HG02642 (cell line): ENCODE results near the gene KCNT2.

ENCODE experiments used
- ATAC-seq: cut with Tn5 transposase; IDR thresholded peaks from one replicate; pipeline ENCODE4 v1.9.1; 2021; ENCODE audit warnings: mild to moderate bottlenecking; ENCODE audit not compliant: unreplicated experiment, poor library complexity

The KCNT2 gene

DNA sequence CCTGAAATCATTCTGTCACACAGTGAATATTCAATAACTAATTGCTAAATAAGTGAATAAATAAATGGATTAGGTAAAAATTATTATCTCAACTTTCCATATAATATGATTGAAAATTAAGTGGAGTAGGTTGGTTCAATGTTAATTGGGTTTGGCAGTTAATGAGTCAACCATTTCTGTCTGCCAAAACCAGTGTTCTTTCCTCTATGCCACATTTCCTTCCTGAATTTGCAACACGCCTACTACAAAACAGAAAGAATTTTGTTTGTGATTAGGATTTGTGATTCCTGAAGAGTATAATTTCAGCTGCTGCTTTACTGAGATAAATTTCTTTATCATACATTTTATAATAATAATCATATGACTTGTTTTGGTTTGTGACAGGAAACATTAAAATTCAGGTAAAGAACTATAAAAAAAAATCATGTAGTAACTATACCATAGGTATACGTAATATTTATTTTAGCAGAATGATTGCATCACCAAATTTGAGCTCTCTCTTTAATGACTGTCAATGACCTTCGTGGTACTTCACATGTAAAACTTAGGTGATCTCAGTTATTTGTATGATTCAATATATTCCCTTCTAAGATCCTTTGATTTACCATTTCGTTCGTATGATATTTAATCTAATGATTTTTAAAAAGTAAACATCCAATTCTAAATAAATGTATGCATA lies 241.3 kb downstream of the KCNT2 start:
- no peak for ATAC-seq

GRCh38 chr1:196361112-196361714 lies 247.0 kb downstream of the KCNT2 start:
- no peak for ATAC-seq

DNA sequence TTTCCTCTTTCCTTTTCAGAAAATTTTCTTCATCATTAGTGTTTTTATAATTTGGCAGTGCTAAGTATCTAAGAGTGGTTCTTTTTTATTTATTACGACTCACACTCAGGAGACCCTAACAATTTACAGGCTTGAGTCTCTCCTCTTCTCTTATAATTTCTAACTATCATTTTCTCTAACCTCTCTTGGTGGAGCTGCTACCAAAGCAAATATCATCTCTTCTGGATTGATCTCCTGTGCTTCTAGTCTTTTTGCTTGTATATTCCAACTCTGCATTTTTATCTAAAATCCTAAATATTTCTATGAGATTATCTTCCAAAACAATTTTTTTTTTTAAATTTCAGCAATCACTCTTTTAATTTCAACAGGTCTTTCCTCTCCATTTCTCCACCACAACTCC lies 250.3 kb downstream of the KCNT2 start:
- ATAC-seq, result no peak

GRCh38 chr1:196355206-196355786 lies 252.9 kb downstream of the KCNT2 start:
- no peak for ATAC-seq

DNA sequence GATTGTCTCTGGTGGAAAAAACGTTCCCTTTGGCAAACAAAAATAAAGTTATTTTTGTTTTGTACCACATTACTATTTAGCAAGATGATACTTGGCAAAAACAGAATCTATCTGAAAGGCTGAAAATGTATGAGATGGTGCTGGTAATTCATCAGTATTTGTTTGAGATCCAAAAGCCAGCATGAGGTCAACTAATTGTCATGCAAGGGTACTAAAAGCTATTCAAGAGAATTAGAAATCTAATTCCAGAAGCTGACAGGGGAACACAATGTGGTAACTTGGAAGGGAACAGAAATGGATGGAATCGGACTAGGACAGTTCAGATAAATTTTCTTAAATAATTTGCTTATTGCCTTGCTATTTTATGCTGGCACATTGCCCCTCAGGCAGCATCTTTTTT lies 263.8 kb downstream of the KCNT2 start:
- no peak for ATAC-seq

DNA sequence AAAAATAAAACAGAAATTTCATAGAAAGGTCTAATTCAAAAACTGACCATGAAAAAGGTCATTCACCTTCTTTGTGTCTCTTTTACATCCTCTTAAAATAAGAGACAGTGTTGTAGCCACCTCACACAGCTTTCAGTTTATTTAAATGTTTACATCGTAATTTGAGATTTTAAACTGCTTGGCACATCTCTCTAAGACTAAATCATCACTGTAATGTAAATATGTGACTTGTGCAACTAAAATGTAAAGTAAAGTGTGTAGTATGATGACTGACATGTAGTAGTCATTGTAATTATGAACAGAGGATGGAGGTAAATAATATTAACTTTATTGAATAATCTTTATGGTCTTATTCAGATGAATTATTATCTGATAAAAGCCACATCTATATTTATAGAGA lies 283.9 kb downstream of the KCNT2 start:
- ATAC-seq, result no peak

DNA sequence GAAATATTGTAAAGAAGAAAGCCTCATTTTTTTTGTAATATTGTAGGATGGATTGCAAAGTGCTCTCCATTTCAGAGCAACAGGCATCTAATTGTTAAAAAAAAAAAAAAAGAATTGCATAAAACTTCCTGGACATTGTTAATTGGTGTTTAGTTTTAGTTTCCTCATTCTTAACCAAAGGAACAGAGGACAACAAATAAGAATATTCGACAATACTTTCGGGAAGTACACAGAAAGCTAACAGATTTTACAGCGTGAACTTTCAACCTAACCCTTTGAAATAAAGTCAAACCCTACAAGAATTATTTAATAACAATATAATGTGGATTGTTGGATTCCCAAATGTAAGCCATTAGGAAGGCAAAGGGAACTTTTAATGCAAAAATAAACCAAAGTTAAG lies 284.4 kb downstream of the KCNT2 start:
- ATAC-seq, result no peak

- ATAC-seq, result no peak
These were observed 288.9 kb downstream of the KCNT2 start for GRCh38 chr1:196319301-196319700.

GRCh38 chr1:196317535-196318522 lies 290.4 kb downstream of the KCNT2 start:
- no peak for ATAC-seq

DNA sequence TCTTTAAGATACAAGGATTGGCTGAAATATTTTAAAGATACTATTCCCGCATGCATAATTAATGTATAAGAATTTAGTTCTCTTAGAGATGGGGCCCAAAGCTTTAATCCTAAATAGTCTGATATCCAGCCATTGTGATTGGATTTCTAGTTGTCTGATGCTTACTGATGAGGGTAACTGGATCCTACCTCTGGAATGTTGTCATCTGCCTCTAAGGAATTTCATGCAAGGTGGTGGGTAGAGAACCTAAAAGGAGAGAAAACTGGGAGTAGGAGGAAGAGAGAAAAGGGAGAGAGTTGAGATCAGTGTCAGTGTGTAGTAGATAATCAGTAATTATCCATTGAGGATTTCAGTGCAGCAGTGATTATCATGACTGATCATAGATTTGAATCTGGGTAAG lies 295.5 kb downstream of the KCNT2 start:
- no peak for ATAC-seq

- ATAC-seq, result no peak
These were observed 298.9 kb downstream of the KCNT2 start for GRCh38 chr1:196309386-196309785.

DNA sequence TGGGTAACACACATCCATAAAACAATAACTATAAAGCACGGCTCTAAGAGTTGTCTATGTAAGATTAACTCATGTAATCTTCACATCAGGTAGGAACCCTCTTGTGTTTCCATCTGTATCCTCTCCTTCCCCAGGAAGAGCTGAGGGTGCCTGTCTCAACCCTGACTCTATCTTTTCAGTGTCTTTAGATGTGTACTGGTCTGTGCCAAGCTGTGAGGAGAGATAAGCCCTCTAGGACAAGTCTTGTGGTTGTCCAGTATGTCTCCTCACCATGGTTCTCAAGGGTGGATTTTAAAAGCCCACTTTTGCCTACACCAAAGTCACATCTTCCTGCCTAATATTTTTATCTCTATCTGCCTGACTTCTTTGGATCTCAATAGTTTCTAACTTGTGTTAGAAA lies 300.1 kb downstream of the KCNT2 start:
- ATAC-seq, result no peak

- no peak for ATAC-seq
These were observed 301.8 kb downstream of the KCNT2 start for GRCh38 chr1:196306421-196306820.

DNA sequence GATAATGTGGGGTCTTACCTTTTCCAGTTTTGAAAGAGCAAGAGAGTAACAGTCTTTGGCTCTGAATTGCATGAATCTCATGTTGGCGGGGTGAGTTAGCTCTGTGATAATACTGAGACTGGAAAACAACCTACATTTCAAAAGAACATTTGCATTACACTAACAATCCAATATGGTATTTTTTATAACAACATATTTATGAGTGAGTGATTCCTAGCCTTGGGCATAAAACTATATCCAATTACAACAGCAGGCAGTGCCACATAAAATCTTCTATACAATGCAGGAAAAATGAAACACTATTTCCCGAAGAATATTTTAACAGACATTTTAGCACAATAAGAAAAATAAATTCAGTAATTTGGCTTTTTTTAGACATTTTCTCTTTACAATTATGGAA lies 303.0 kb downstream of the KCNT2 start:
- no peak for ATAC-seq

DNA sequence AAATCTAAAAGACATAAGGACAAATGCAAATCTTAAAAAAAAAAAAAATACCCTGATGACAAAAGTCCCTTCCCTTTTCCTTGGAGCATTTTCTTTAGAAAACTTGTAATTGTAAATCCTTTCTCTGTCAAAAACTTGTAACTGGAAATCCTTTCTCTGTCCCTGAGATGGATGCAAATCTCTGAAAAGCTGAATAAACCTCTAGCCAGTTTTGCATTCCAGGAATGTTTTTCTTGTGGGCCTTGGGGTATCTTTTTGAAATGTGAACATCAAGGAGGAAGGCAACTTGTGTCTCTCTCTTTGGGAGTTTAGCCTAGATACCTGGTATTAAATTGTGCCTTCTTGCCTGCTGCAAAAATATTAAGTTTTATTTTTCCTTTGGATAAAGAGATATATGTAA lies 305.3 kb downstream of the KCNT2 start:
- no peak for ATAC-seq

GRCh38 chr1:196302420-196302819 lies 305.8 kb downstream of the KCNT2 start:
- ATAC-seq, result no peak

DNA sequence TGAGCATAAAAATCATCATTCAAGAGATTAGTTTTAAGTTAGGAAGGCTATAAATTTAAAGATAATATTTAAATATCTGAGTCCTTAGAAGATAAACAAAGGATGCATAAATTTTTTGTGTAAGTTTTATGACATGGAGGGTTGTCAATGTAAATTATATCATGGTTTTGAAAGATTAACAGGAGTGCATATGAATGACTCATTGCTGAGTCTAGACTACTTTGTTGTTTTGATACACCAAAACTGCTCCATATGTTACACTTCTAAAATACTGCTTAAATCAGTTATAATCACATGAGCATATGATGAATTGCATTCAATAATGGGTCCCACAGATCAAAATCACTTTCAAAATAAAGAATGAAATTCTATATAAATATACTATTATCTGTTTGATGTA lies 312.5 kb downstream of the KCNT2 start:
- ATAC-seq, result no peak

DNA sequence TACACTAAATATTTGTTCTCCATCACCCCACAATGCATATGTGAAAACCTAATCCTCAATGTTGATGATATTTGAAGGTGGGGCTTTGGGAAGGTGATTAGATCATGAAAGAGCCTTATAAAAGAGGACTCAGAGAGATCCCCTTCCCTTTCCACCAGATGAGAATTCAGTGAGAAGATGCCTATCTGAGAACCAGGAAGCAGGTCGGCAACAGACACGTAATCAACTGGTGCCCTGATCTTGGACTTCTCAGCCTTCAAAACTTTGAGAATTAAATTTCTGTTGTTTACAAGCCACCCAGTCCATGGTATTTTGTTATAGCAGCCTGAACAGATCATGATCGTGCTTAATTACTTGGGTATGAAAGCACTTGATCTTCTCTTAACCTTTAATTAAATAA lies 329.4 kb downstream of the KCNT2 start:
- ATAC-seq, result no peak

DNA sequence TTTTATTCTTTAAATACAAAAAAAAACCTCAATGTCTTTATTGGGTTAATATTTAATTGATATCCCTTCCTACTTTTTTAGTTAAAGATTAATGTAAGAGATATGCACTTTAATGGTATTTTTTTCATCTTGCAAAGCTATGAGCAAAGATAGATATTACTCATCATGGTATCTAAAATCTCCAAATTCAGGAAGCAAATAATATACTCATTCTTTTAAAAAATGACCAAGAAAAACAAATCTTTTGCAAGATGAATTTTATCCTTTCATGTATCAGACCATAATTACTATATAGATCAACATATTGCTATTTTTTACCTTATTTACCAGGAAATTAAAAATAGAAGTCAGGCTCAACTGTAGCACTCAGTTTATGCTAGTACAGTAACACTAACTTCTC lies 330.4 kb downstream of the KCNT2 start:
- no peak for ATAC-seq

- no peak for ATAC-seq
These were observed 336.9 kb downstream of the KCNT2 start for GRCh38 chr1:196271212-196271947.
